Kidney epithelial cell (primary cell): ENCODE measurements around the gene KRT2. TPM values are rescaled to one million over a fixed set of nuclear protein-coding genes. Genes with fewer than 3 reads are reported as not detected.
A peak's percentile ranks its signal among the peaks of the same experiment; 100 is the strongest.

Source experiments
- DNase-seq: peaks from one replicate; pipeline ENCODE4 v3.0.0-alpha.2; 2010; ENCODE audit warnings: low read depth
- H3K27me3 ChIP-seq: 2 replicates; pipeline ENCODE4 v1.6.0; 2011; ENCODE audit warnings: low read length; ENCODE audit not compliant: control insufficient read depth, insufficient read depth
- H3K36me3 ChIP-seq: 2 replicates; pipeline ENCODE4 v1.5.1; 2011; ENCODE audit warnings: low read length; ENCODE audit not compliant: control insufficient read depth, insufficient read depth
- H3K4me3 ChIP-seq: 2 replicates; pipeline ENCODE4 v1.5.1; 2011; ENCODE audit warnings: low read depth, mild to moderate bottlenecking, control low read depth, low read length
- total RNA-seq: library from RNA; depleted of rRNA; stranded (reverse); fragments of >200 nt; gene quantifications from 2 replicates; pipeline ENCODE4 v1.2.3, GENCODE V29; 2015
- TF ChIP-seq, protein P1 (sequence below): IDR thresholded peaks from 2 replicates; pipeline ENCODE4 v1.5.1; 2011; ENCODE audit warnings: mild to moderate bottlenecking, moderate library complexity, low read length, control low read depth, inconsistent platforms; ENCODE audit not compliant: insufficient read depth, poor library complexity, severe bottlenecking

Gene KRT2
- total RNA-seq, 1 donor from 2014 or later, result not detected

DNA sequence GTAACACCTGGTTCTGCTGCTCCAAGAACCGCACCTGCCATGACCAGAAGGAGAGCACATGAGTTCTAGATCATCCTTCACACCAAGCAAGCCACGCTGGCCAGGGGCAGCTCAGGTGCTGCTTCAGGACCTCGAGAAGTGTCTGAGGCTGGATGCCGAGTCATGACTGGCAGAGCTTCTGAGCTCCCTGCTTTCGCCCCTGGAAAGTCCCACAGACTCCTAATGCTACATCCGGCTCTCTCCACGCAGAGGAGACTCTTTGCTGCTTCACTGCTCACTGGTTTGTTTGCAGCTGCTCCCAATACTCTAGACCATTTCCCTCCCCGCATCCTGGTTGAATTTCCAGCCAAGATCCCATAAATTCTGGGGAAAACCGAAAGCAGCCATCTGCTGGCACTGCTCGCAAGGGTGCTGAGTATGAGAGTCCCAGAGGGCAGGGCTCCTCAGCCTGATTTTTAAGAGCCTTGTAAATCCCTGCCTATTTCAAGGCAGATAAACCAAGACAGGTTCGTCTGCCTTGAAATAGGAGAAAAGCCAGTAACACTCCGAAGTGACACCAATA, 1.4 kb downstream of the KRT2 start:
- peak; percentile 14 for DNase-seq
- Histone ChIP-seq H3K36me3 (no peaks in the 10 kb centered on the region), H3K4me3 (no peak overlapping the region), H3K27me3 (no peaks in the 10 kb centered on the region)
- TF ChIP-seq, protein P1, sequence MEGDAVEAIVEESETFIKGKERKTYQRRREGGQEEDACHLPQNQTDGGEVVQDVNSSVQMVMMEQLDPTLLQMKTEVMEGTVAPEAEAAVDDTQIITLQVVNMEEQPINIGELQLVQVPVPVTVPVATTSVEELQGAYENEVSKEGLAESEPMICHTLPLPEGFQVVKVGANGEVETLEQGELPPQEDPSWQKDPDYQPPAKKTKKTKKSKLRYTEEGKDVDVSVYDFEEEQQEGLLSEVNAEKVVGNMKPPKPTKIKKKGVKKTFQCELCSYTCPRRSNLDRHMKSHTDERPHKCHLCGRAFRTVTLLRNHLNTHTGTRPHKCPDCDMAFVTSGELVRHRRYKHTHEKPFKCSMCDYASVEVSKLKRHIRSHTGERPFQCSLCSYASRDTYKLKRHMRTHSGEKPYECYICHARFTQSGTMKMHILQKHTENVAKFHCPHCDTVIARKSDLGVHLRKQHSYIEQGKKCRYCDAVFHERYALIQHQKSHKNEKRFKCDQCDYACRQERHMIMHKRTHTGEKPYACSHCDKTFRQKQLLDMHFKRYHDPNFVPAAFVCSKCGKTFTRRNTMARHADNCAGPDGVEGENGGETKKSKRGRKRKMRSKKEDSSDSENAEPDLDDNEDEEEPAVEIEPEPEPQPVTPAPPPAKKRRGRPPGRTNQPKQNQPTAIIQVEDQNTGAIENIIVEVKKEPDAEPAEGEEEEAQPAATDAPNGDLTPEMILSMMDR, result no peak

- Histone ChIP-seq H3K36me3 (no peaks in the 10 kb centered on the region), H3K4me3 (no peak overlapping the region), H3K27me3 (no peaks in the 10 kb centered on the region)
- TF ChIP-seq, protein P1, result no peak
- no peak for DNase-seq
Observed at GRCh38 chr12:52649066-52649465, 2.9 kb downstream of the KRT2 start.

- H3K36me3 ChIP-seq, result no peaks in the 10 kb centered on the region
- TF ChIP-seq, protein P1, result no peak
Observed at GRCh38 chr12:52648012-52648550, 3.9 kb downstream of the KRT2 start.

DNA sequence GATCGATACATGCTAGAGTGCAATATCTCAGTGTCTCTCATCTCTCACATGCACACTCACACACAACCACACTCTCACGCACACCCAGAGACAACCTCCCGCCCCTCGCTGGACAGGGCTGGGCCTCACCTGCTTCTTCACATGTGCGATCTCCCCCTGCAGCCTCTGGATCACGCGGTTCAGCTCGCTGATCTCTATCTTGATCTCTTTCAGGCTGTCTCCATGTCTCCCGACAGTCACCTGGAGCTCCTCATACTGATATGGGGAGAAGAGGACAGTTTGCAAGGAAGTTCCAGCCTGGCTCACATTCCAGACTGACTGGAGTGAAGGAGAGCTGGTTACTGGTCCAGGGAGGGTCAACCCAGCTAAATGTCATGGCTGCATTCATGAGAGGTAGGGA, 4.4 kb downstream of the KRT2 start:
- DNase-seq, result no peak
- no peaks in the 10 kb centered on the region for H3K27me3 ChIP-seq
- TF ChIP-seq, protein P1, result no peak
- no peak overlapping the region for H3K4me3 ChIP-seq
- no peaks in the 10 kb centered on the region for H3K36me3 ChIP-seq

More at GRCh38 chr12:52648012-52648550, 3.9 kb downstream of the KRT2 start:
- no peaks in the 10 kb centered on the region for H3K27me3 ChIP-seq
- no peak overlapping the region for H3K4me3 ChIP-seq
- DNase-seq, result no peak

GRCh38 chr12:52646613-52647012, 5.4 kb downstream of the KRT2 start:
- Histone ChIP-seq H3K4me3 (no peak overlapping the region), H3K27me3 (no peaks in the 10 kb centered on the region), H3K36me3 (no peaks in the 10 kb centered on the region)
- no peak for DNase-seq
- TF ChIP-seq, protein P1, result no peak

GRCh38 chr12:52645982-52646381, 6.0 kb downstream of the KRT2 start:
- TF ChIP-seq, protein P1, result no peak

More at GRCh38 chr12:52645982-52646381, 6.0 kb downstream of the KRT2 start:
- Histone ChIP-seq H3K27me3 (no peaks in the 10 kb centered on the region), H3K4me3 (no peak overlapping the region), H3K36me3 (no peaks in the 10 kb centered on the region)
- no peak for DNase-seq
